ENCODE data around the gene SELENOO. TPM values are rescaled to one million over a fixed set of nuclear protein-coding genes. Genes with fewer than 3 reads are reported as not detected.
A peak's percentile ranks its signal among the peaks of the same experiment; 100 is the strongest.
"Not testable (repeated sequence)": the region's sequence is repeated elsewhere in the genome, so short reads cannot be mapped to it uniquely, and the experiment has no call there.

SELENOO gene
- total RNA-seq, 6 experiments from 2014 or later: 51.1 to 67.8 (median 59.2) TPM

DNA sequence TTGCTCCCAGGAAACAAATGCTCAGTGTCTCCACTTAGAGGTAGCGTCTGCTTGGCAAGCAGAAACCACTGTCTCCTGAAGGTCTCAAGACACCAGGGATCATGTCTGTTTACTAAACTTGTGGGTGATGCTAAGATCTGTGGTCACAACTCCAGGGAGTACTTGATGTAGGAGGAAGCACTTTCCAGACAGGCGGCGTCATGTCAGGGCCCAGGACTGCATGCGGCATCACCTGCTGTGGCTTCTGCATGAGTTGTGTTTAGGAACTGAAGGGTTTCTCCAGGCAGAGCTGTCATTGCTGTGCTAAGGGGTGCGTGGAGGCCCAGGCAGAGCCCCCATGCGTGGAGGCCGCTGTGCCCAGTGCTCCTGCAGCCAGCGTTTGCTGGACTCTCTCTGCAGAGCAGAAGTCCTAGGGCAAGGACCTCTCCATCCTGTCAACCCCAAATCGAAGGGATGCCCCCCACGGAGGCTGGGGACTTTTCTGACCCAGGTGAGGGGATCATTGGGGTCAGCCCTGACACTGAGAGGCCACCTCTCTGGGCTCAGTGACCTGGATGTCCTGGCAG is 38.3 kb upstream of the SELENOO start:
- Histone ChIP-seq H3K27me3 (no peaks in the 10 kb centered on the region), H3K27ac (no peak overlapping the region), H3K9me3 (no peaks in the 10 kb centered on the region), H3K4me3 (no peak overlapping the region), H3K36me3 (no peaks in the 10 kb centered on the region), H3K4me1 (no peaks in the 10 kb centered on the region)
- DNase-seq: no peak
- no peak for ATAC-seq
- intact Hi-C loops (cut with DNase I): no loop called here
- 100% methylated on average over 3 of the region's 10 CpGs for WGBS (ENCODE audit: insufficient coverage, low coverage, low lambda C conversion rate, missing lambda C conversion rate)
- no peak for TF ChIP-seq POLR2A (IDR thresholded peaks at IDR 0.05)
- TF ChIP-seq, protein P1, sequence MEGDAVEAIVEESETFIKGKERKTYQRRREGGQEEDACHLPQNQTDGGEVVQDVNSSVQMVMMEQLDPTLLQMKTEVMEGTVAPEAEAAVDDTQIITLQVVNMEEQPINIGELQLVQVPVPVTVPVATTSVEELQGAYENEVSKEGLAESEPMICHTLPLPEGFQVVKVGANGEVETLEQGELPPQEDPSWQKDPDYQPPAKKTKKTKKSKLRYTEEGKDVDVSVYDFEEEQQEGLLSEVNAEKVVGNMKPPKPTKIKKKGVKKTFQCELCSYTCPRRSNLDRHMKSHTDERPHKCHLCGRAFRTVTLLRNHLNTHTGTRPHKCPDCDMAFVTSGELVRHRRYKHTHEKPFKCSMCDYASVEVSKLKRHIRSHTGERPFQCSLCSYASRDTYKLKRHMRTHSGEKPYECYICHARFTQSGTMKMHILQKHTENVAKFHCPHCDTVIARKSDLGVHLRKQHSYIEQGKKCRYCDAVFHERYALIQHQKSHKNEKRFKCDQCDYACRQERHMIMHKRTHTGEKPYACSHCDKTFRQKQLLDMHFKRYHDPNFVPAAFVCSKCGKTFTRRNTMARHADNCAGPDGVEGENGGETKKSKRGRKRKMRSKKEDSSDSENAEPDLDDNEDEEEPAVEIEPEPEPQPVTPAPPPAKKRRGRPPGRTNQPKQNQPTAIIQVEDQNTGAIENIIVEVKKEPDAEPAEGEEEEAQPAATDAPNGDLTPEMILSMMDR (IDR thresholded peaks at IDR 0.05): no peak

DNA sequence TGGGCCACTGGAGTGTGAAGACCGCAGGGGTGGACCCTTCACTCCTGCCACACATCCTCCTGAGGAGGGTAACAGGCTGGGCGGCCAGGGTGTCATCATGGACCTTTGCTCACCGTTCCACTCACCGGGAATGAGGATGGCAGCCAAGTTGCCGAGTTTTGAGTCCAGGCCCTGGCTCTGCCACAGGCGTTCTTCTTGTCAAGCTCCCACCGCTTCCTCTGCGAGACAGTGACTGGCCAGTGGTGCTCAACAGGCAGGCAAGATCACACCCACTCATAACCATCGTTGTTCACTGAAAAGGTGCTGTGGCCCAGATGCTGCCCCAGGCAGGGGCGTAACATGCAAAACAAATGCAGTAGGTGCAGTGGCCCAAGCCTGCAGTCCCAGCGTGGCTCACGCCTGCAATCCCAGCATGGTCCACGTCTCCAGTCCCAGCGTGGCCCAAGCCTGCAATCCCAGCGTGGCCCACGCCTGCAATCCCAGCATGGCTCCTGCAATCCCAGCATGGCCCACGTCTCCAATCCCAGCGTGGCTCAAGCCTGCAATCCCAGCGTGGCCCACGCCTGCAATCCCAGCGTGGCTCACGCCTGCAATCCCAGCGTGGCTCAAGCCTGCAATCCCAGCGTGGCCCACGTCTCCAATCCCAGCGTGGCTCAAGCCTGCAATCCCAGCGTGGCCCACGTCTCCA is 35.2 kb upstream of the SELENOO start:
- Histone ChIP-seq H3K27ac (no peak overlapping the region), H3K4me3 (no peak overlapping the region), H3K36me3 (no peaks in the 10 kb centered on the region), H3K9me3 (no peaks in the 10 kb centered on the region), H3K27me3 (no peaks in the 10 kb centered on the region), H3K4me1 (no peaks in the 10 kb centered on the region)
- whole genome bisulfite sequencing (ENCODE audit: insufficient coverage, low coverage, low lambda C conversion rate, missing lambda C conversion rate): 47% methylated on average over 2 of the region's 28 CpGs
- peak in 2 of 4 donors; percentile 14 to 20 for ATAC-seq
- no peak for DNase-seq
- no peak for TF ChIP-seq POLR2A (IDR thresholded peaks at IDR 0.05)
- TF ChIP-seq, protein P1 (IDR thresholded peaks at IDR 0.05): no peak
- intact Hi-C loops (cut with DNase I): no loop called here

DNA sequence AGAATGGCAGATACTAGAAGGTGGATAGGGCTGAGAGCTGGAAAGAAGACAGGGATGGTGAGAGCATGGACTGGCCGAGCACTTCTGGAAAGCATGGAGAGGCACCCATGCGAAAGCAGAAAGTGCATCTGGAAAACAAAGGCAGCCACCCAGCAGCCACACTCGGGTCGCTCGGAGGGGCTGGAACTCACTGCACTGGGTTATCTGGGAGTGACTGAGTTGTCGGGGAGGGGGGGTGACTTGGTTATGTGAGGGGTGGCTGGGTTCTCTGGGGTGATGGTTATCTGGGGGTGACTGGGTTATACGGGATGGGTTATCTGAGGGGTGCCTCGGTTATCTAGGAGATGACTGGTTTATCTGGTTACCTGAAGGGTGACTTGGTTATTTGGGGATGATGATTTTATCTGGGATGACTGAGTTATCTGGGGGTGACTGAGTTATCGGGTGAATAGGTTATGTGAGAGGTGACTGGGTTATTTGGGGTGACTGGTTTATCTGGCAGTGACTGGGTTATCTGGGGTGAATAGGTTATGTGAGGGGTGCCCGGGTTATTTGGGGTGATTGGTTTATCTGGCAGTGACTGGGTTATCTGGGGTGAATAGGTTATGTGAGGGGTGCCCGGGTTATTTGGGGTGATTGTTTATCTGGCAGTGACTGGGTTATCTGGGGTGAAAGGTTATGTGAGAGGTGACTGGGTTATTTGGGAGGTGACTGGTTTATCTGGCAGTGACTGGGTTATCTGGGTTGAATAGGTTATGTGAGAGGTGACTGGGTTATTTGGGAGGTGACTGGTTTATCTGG is 32.9 kb upstream of the SELENOO start:
- WGBS (ENCODE audit: insufficient coverage, low coverage, low lambda C conversion rate, missing lambda C conversion rate): 37% methylated on average over 7 of the region's 11 CpGs

DNA sequence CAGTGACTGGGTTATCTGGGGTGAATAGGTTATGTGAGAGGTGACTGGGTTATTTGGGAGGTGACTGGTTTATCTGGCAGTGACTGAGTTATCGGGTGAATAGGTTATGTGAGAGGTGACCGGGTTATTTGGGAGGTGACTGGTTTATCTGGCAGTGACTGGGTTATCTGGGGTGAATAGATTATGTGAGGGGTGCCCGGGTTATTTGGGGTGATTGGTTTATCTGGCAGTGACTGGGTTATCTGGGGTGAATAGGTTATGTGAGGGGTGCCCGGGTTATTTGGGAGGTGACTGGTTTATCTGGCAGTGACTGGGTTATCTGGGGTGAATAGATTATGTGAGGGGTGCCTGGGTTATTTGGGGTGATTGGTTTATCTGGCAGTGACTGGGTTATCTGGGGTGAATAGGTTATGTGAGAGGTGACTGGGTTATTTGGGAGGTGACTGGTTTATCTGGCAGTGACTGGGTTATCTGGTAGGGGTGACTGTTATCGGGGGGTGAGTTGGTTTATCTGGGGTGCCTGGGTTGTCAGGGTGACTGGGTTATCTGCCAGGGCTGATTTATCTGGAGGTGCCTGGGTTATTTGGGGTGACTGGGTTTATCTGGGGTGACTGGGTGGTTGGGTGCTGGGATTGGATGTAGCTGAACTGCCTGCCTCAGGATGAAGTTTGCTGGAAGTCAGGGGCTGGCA is 32.2 kb upstream of the SELENOO start:
- intact Hi-C loops (cut with DNase I); H3K27me3 ChIP-seq; H3K27ac ChIP-seq; H3K36me3 ChIP-seq; H3K4me3 ChIP-seq; H3K9me3 ChIP-seq; DNase-seq; ATAC-seq: not testable (repeated sequence)
- WGBS (ENCODE audit: insufficient coverage, low coverage, low lambda C conversion rate, missing lambda C conversion rate): 49% methylated on average over 5 of the region's 5 CpGs
- peaks cover 0 to 15% (median 0%) of the 10 kb centered on the region in 4 donors for H3K4me1 ChIP-seq

More for the DNA sequence above, 32.9 kb upstream of the SELENOO start:
- H3K36me3 ChIP-seq: no peaks in the 10 kb centered on the region
- DNase-seq: no peak
- TF ChIP-seq, protein P1 (IDR thresholded peaks at IDR 0.05): no peak
- no peak for TF ChIP-seq POLR2A (IDR thresholded peaks at IDR 0.05)
- H3K27me3 ChIP-seq: no peaks in the 10 kb centered on the region
- H3K4me1 ChIP-seq: peaks cover 0 to 15% (median 0%) of the 10 kb centered on the region in 4 donors
- intact Hi-C loops (cut with DNase I): no loop called here
- H3K9me3 ChIP-seq: no peaks in the 10 kb centered on the region
- no peak overlapping the region for H3K27ac ChIP-seq
- ATAC-seq: no peak
- no peak overlapping the region for H3K4me3 ChIP-seq

All from right lobe of liver (tissue), 6 donors.